ENCODE data around the gene ASMTL. TPM values are rescaled to one million over a fixed set of nuclear protein-coding genes. Genes with fewer than 3 reads are reported as not detected.
A peak's percentile ranks its signal among the peaks of the same experiment; 100 is the strongest.

ASMTL gene
- total and polyA plus RNA-seq, 2 of the 13 experiments (the other 11 are each of a cell fraction or from before 2014, with no cell fraction given), result 5.6 to 16.3 TPM

GRCh38 chrX:1384658-1385252 lies 68.0 kb downstream of the ASMTL start (continued):
- TF ChIP-seq FOSL2 (CRISPR knock-in tag; IDR thresholded peaks at IDR 0.05), result no peak
- no peak for TF ChIP-seq ZNF329 (CRISPR knock-in tag; IDR thresholded peaks at IDR 0.05; ENCODE audit: low read depth)
- TF ChIP-seq ZNF605 (CRISPR knock-in tag; IDR thresholded peaks at IDR 0.05), result no peak
- no peak for TF ChIP-seq ZFP62 (CRISPR knock-in tag; IDR thresholded peaks at IDR 0.05)
- TF ChIP-seq TMF1 (CRISPR knock-in tag; IDR thresholded peaks at IDR 0.05; ENCODE audit: low read depth), result no peak
- no peak for TF ChIP-seq KDM1A (CRISPR knock-in tag; IDR thresholded peaks at IDR 0.05)
- TF ChIP-seq ZBTB44 (CRISPR knock-in tag; IDR thresholded peaks at IDR 0.05), result no peak
- no peak for TF ChIP-seq NFYB (CRISPR knock-in tag; IDR thresholded peaks at IDR 0.05)
- TF ChIP-seq AGO2 (optimal IDR thresholded peaks at IDR 0.05; ENCODE audit: low read depth, low read length), result peak; percentile 91
- no peak for TF ChIP-seq PBX3 (CRISPR knock-in tag; IDR thresholded peaks at IDR 0.05; ENCODE audit: borderline replicate concordance)
- no peak; the same call in 1 of the 2 replicates for TF ChIP-seq SRY (CRISPR knock-in tag; IDR thresholded peaks at IDR 0.05)
- no peak for TF ChIP-seq SKI (IDR thresholded peaks at IDR 0.05; ENCODE audit: partially characterized antibody)
- peak; percentile 72; the same call in 1 of the 2 replicates for TF ChIP-seq SSRP1 (CRISPR knock-in tag; IDR thresholded peaks at IDR 0.05)
- TF ChIP-seq FOXM1 (CRISPR knock-in tag; IDR thresholded peaks at IDR 0.05), result no peak
- TF ChIP-seq FOXK2 (IDR thresholded peaks at IDR 0.05), result no peak
- TF ChIP-seq RBFOX2 (IDR thresholded peaks at IDR 0.05; ENCODE audit: low read depth, low read length), result peak; percentile 58
- TF ChIP-seq THAP9 (CRISPR knock-in tag; IDR thresholded peaks at IDR 0.05; ENCODE audit: borderline replicate concordance), result no peak
- TF ChIP-seq ZNF326 (CRISPR knock-in tag; IDR thresholded peaks at IDR 0.05; ENCODE audit: borderline replicate concordance), result no peak
- TF ChIP-seq POLR2AphosphoS2 (IDR thresholded peaks at IDR 0.05; ENCODE audit: low read depth, low read length), result peak; percentile 91
- no peak for TF ChIP-seq NFIC (IDR thresholded peaks at IDR 0.05; ENCODE audit: low read length)
- no peak for TF ChIP-seq ZNF713 (CRISPR knock-in tag; IDR thresholded peaks at IDR 0.05)
- no peak for TF ChIP-seq IRF1 (CRISPR knock-in tag; IDR thresholded peaks at IDR 0.05; ENCODE audit: low read depth)
- TF ChIP-seq ZNF674 (CRISPR knock-in tag; IDR thresholded peaks at IDR 0.05; ENCODE audit: low read depth), result no peak
- peak in 1 of 2 experiments; percentile 67; a peak in 2 of 4 replicates for TF ChIP-seq POLR2A (IDR thresholded peaks at IDR 0.05; ENCODE audit: insufficient read depth in 1 of 2, low read depth in 2 of 2, low read length in 2 of 2)
- TF ChIP-seq ARHGAP35 (CRISPR knock-in tag; IDR thresholded peaks at IDR 0.05; ENCODE audit: borderline replicate concordance), result no peak
- no peak for TF ChIP-seq ZNF879 (CRISPR knock-in tag; IDR thresholded peaks at IDR 0.05)
- TF ChIP-seq ZNF251 (CRISPR knock-in tag; IDR thresholded peaks at IDR 0.05), result no peak
